ENCODE data around the gene PFDN5. TPM values are rescaled to one million over a fixed set of nuclear protein-coding genes. Genes with fewer than 3 reads are reported as not detected.

PFDN5 gene
- total and polyA plus RNA-seq, 10 of the 15 experiments (the other 5 are each of a cell fraction or from before 2014, with no cell fraction given), result 300 to 1,596 (median 495) TPM

DNA sequence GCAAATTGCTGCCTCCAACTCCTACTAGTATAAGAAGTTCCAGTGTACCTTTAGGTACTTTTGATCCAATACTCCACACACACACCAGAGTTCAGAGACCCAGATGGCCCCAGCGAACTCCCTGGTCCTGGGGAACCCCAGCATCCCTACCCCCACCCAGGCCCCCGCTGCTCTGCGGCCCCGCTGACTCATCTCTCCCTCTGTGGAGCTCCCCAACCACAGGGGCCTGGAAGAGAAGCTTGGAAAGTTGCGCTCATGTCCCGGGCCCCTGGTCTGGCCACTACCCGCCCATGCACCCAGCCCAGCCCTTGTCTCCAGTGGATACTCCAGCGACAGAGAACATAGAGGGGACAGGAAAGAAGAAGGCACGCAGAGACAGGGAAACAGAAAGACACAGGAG lies 45.1 kb downstream of the PFDN5 start:
- RAD21 ChIA-PET (ENCODE audit: unreplicated experiment), result interaction anchor here (0.6 to 1.2 kb wide), 2 partner anchors 17 to 45 kb away, joined by 3 read pairs; partner anchors contain the start of gene PFDN5
- CTCF ChIA-PET, result interaction anchor here (1.0 to 1.4 kb wide), 3 partner anchors 17 to 42 kb away, joined by 3 to 4 read pairs (median 3); partner anchors contain the start of gene AAAS
- no peak for TF ChIP-seq POLR2AphosphoS2 (IDR thresholded peaks at IDR 0.05; ENCODE audit: low read depth, low read length)
- TF ChIP-seq, protein P1, sequence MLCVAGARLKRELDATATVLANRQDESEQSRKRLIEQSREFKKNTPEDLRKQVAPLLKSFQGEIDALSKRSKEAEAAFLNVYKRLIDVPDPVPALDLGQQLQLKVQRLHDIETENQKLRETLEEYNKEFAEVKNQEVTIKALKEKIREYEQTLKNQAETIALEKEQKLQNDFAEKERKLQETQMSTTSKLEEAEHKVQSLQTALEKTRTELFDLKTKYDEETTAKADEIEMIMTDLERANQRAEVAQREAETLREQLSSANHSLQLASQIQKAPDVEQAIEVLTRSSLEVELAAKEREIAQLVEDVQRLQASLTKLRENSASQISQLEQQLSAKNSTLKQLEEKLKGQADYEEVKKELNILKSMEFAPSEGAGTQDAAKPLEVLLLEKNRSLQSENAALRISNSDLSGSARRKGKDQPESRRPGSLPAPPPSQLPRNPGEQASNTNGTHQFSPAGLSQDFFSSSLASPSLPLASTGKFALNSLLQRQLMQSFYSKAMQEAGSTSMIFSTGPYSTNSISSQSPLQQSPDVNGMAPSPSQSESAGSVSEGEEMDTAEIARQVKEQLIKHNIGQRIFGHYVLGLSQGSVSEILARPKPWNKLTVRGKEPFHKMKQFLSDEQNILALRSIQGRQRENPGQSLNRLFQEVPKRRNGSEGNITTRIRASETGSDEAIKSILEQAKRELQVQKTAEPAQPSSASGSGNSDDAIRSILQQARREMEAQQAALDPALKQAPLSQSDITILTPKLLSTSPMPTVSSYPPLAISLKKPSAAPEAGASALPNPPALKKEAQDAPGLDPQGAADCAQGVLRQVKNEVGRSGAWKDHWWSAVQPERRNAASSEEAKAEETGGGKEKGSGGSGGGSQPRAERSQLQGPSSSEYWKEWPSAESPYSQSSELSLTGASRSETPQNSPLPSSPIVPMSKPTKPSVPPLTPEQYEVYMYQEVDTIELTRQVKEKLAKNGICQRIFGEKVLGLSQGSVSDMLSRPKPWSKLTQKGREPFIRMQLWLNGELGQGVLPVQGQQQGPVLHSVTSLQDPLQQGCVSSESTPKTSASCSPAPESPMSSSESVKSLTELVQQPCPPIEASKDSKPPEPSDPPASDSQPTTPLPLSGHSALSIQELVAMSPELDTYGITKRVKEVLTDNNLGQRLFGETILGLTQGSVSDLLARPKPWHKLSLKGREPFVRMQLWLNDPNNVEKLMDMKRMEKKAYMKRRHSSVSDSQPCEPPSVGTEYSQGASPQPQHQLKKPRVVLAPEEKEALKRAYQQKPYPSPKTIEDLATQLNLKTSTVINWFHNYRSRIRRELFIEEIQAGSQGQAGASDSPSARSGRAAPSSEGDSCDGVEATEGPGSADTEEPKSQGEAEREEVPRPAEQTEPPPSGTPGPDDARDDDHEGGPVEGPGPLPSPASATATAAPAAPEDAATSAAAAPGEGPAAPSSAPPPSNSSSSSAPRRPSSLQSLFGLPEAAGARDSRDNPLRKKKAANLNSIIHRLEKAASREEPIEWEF (IDR thresholded peaks at IDR 0.05; ENCODE audit: insufficient replicate concordance, low read depth, low read length), result no peak
- TF ChIP-seq EED (IDR thresholded peaks at IDR 0.05; ENCODE audit: low read depth), result peak; percentile 89
- TF ChIP-seq, protein P2, sequence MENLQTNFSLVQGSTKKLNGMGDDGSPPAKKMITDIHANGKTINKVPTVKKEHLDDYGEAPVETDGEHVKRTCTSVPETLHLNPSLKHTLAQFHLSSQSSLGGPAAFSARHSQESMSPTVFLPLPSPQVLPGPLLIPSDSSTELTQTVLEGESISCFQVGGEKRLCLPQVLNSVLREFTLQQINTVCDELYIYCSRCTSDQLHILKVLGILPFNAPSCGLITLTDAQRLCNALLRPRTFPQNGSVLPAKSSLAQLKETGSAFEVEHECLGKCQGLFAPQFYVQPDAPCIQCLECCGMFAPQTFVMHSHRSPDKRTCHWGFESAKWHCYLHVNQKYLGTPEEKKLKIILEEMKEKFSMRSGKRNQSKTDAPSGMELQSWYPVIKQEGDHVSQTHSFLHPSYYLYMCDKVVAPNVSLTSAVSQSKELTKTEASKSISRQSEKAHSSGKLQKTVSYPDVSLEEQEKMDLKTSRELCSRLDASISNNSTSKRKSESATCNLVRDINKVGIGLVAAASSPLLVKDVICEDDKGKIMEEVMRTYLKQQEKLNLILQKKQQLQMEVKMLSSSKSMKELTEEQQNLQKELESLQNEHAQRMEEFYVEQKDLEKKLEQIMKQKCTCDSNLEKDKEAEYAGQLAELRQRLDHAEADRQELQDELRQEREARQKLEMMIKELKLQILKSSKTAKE (IDR thresholded peaks at IDR 0.05; ENCODE audit: low read depth, poor library complexity, severe bottlenecking), result no peak
- TF ChIP-seq MEF2A (IDR thresholded peaks at IDR 0.05; ENCODE audit: insufficient read depth, low read depth, low read length), result no peak
- TF ChIP-seq LARP7 (IDR thresholded peaks at IDR 0.05), result no peak
- no peak for TF ChIP-seq MXI1 (IDR thresholded peaks at IDR 0.05; ENCODE audit: low read depth, low read length)
- TF ChIP-seq POLR2AphosphoS5 (IDR thresholded peaks at IDR 0.05; ENCODE audit: low read length), result no peak
- TF ChIP-seq SRF (IDR thresholded peaks at IDR 0.05; ENCODE audit: low read depth in 2 of 2, low read length in 2 of 2), result no peak
- no peak for TF ChIP-seq FOXK2 (IDR thresholded peaks at IDR 0.05)
- TF ChIP-seq, protein P3, sequence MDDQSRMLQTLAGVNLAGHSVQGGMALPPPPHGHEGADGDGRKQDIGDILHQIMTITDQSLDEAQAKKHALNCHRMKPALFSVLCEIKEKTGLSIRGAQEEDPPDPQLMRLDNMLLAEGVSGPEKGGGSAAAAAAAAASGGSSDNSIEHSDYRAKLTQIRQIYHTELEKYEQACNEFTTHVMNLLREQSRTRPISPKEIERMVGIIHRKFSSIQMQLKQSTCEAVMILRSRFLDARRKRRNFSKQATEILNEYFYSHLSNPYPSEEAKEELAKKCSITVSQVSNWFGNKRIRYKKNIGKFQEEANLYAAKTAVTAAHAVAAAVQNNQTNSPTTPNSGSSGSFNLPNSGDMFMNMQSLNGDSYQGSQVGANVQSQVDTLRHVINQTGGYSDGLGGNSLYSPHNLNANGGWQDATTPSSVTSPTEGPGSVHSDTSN (IDR thresholded peaks at IDR 0.05; ENCODE audit: insufficient replicate concordance, low read depth, low read length), result no peak
- no peak for TF ChIP-seq SMC3 (IDR thresholded peaks at IDR 0.05; ENCODE audit: borderline replicate concordance, low read length)
- no peak for TF ChIP-seq POU2F2 (IDR thresholded peaks at IDR 0.05; ENCODE audit: borderline replicate concordance, low read depth, low read length)
- no peak for TF ChIP-seq SMAD5 (IDR thresholded peaks at IDR 0.05; ENCODE audit: low read depth)
- peak; percentile 73 for TF ChIP-seq RUNX3 (IDR thresholded peaks at IDR 0.05; ENCODE audit: low read length)
- TF ChIP-seq HDAC6 (IDR thresholded peaks at IDR 0.05; ENCODE audit: unreplicated experiment), result no peak
- no peak for TF ChIP-seq BCL11A (IDR thresholded peaks at IDR 0.05; ENCODE audit: low read depth, low read length)
- TF ChIP-seq JUNB (IDR thresholded peaks at IDR 0.05), result peak; percentile 30; the same call in 1 of the 2 replicates

More for the DNA sequence above, 45.1 kb downstream of the PFDN5 start:
- H2AFZ ChIP-seq (ENCODE audit: control insufficient read depth, low read depth, low read length), result no peak overlapping the region
- ATAC-seq, result no peak
- H4K20me1 ChIP-seq (ENCODE audit: control insufficient read depth, insufficient read depth), result no peaks in the 10 kb centered on the region
- POLR2A ChIA-PET, result interaction anchor here (0.6 kb wide), 1 partner anchor 20 kb away, joined by 3 read pairs; no protein-coding TSS in a partner anchor
- BruUV-seq (replicated peaks), result no TSS peak
- 7% methylated on average over 9 of the region's 9 CpGs for WGBS (ENCODE audit: insufficient coverage, insufficient replicate concordance, low lambda C conversion rate, missing lambda C conversion rate)
- FAIRE-seq, result no peak
- no peaks in the 10 kb centered on the region for H3K36me3 ChIP-seq (ENCODE audit: control insufficient read depth in 2 of 2, insufficient read depth in 2 of 2, low read length in 1 of 2)
- H3K4me1 ChIP-seq (ENCODE audit: control insufficient read depth, insufficient read depth, low read length), result peaks cover 11% of the 10 kb centered on the region
- in situ Hi-C loops (cut with MboI), result no loop called here
- H3K9ac ChIP-seq (ENCODE audit: control insufficient read depth, insufficient read depth, low read length), result no peak overlapping the region
- peaks cover 2 to 10% of the 10 kb centered on the region in 2 experiments; a peak in 3 of 4 replicates for H3K27me3 ChIP-seq (replicated peaks in 1 of 2; ENCODE audit: control insufficient read depth in 2 of 2, insufficient read depth in 2 of 2, low read length in 1 of 2)
- H3K79me2 ChIP-seq (ENCODE audit: control insufficient read depth, insufficient read depth, low read length), result no peaks in the 10 kb centered on the region
- no peak for DNase-seq (ENCODE audit: low read depth, low spot score)
- H3K4me2 ChIP-seq (ENCODE audit: control insufficient read depth, insufficient read depth), result no peak overlapping the region
- H3K4me3 ChIP-seq, result no peak overlapping the region
- H3K27ac ChIP-seq (ENCODE audit: control insufficient read depth, insufficient read depth), result no peak overlapping the region
- intact Hi-C loops (cut with micrococcal nuclease; ENCODE audit: unreplicated experiment), result no loop called here
- H3K9me3 ChIP-seq (replicated peaks; ENCODE audit: control insufficient read depth, insufficient read depth, low read length), result no peaks in the 10 kb centered on the region
- SMC1A ChIA-PET (ENCODE audit: uncharacterized antibody, unreplicated experiment), result interaction anchor here (0.5 to 1.3 kb wide), 4 partner anchors 12 to 49 kb away, joined by 3 read pairs; no protein-coding TSS in a partner anchor

All from GM12878 (cell line).